Body of pancreas (tissue), 4 donors: ENCODE measurements around the gene CLCNKB. TPM values are rescaled to one million over a fixed set of nuclear protein-coding genes. Genes with fewer than 3 reads are reported as not detected.

Source experiments
- ATAC-seq: fragments of 150-250 bp; one replicate; pipeline ENCODE4 v1.9.1; 2016
- DNase-seq, 4 donors: peaks; one replicate each; pipeline ENCODE4 v3.0.0-alpha.2; 2019
- H3K27ac ChIP-seq, 4 donors: fragments of 200-600 bp; sonication (generic); 1 replicate in 3 of 4; 2 replicates in 1 of 4; pipeline versions ENCODE4 v1.5.1 to v1.6.1; 2016 to 2019; ENCODE audit warnings: mild to moderate bottlenecking in 1 of 4, mixed read lengths in 1 of 4, moderate library complexity in 1 of 4
- H3K27me3 ChIP-seq, 2 donors: fragments of 200-600 bp; sonication (generic); one replicate each; pipeline ENCODE4 v1.6.0; 2016; ENCODE audit warnings: mild to moderate bottlenecking in 1 of 2
- H3K36me3 ChIP-seq, 2 donors: fragments of 200-600 bp; sonication (generic); replicated peaks in 1 of 2; 2 replicates each; pipeline ENCODE4 v1.5.1; 2016; ENCODE audit warnings: low read depth in 2 of 2; ENCODE audit not compliant: insufficient read depth in 1 of 2
- H3K4me1 ChIP-seq: fragments of 200-600 bp; sonication (generic); one replicate; pipeline ENCODE4 v1.6.0; 2016
- H3K4me3 ChIP-seq, 2 donors: fragments of 200-600 bp; sonication (generic); 1 replicate in 1 of 2; 2 replicates in 1 of 2; pipeline ENCODE4 v1.5.1; 2016 to 2019
- H3K9me3 ChIP-seq, 3 donors: fragments of 200-600 bp; sonication (generic); 1 replicate in 2 of 3; 2 replicates in 1 of 3; pipeline ENCODE4 v1.5.1; 2016
- CTCF ChIP-seq, 7 experiments: fragments of 450-650 bp in 4 of 7; fragments of 200-600 bp in 3 of 7; sonication (generic) in 3 of 7; IDR thresholded peaks; one replicate each; pipeline ENCODE4 v1.5.1; 2016 to 2019; ENCODE audit warnings: antibody characterized with exemption in 7 of 7
- POLR2A ChIP-seq, 3 donors: fragments of 450-650 bp; IDR thresholded peaks; one replicate each; pipeline ENCODE4 v1.6.1; 2016; ENCODE audit warnings: antibody characterized with exemption in 3 of 3, mild to moderate bottlenecking in 2 of 3
- WGBS, 2 donors: methylation state at CpG; one replicate each; pipeline ENCODE4 v1.1.5; 2017; 5-methylcytosine and 5-hydroxymethylcytosine counted together
- intact Hi-C: fragments of 100-400 bp; cut with DNase I; formaldehyde crosslinking; loops from one replicate; pipeline ENCODE4 v1.15.1; 2023
- total RNA-seq, 2 donors: library from RNA; depleted of rRNA; stranded (reverse); fragments of >200 nt; gene quantifications; one replicate each; pipeline ENCODE4 v1.1.0, GENCODE V29; 2016

CLCNKB gene
- total RNA-seq, 2 donors from 2014 or later = 1.3 TPM; not detected in 1

DNA sequence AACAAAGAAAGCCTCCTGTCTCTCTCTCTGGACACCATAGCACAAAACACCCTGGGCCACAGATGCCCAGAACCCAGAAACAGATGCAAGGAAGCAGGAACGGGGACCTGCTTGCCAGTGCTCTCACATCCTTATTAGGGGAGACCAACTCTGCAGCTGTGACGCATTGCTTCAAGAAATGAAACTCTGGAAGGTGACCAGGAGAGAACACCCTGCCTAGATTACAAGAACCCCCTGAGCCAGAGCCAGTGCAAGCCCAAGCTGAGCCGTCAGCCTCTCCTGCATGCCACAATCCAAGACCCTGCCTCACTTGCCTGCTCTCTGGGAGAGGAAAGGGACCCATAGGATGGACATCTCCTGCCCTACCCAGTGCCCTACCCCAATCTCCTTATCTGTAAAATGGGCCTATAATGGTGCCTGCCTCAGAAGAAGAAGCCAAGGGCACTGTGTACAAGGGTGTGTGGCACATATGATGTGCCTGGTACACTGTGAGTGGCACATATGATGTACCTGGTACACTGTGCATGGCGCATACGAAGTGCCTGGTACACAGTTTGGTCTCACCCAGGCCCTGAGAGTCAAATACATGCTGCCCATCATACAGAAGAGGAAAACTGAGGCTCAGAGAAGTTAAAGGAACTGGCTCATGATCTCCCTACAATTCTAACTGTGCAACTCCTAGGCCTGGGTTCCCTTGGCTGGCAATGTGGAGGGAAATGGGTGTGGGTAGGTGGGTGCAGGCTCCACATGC, 46.7 kb downstream of the CLCNKB start:
- intact Hi-C loops = no loop called here
- 85 to 96% methylated on average over 5 of the region's 5 CpGs for WGBS, 2 donors
- DNase-seq = peak in 1 of 4 donors; percentile 5

GRCh38 chr1:16091296-16091695, 47.7 kb downstream of the CLCNKB start:
- Histone ChIP-seq H3K9me3 (no peaks in the 10 kb centered on the region), H3K27me3 (no peaks in the 10 kb centered on the region), H3K4me3 (no peak overlapping the region), H3K36me3 (no peaks in the 10 kb centered on the region), H3K27ac (peak overlapping the region in 1 of 4 donors; percentile 1), H3K4me1 (peaks cover 56% of the 10 kb centered on the region)
- DNase-seq (peak; percentile 62 to 95 (median 76)), ATAC-seq (peak; percentile 61)
- TF ChIP-seq POLR2A (IDR thresholded peaks at IDR 0.05) (no peak), CTCF (IDR thresholded peaks at IDR 0.05) (no peak)
- intact Hi-C loops = no loop called here
- 37 to 100% methylated on average over 2 to 7 of the region's 8 CpGs for WGBS, 2 donors

More for the DNA sequence above, 46.7 kb downstream of the CLCNKB start:
- peaks cover 46% of the 10 kb centered on the region for H3K4me1 ChIP-seq
- no peak overlapping the region for H3K27ac ChIP-seq
- no peaks in the 10 kb centered on the region for H3K27me3 ChIP-seq
- no peaks in the 10 kb centered on the region for H3K36me3 ChIP-seq
- TF ChIP-seq POLR2A (IDR thresholded peaks at IDR 0.05) (no peak), CTCF (IDR thresholded peaks at IDR 0.05) (no peak)
- no peak for ATAC-seq
- H3K9me3 ChIP-seq = no peaks in the 10 kb centered on the region
- H3K4me3 ChIP-seq = no peak overlapping the region

- Histone ChIP-seq H3K9me3 (no peaks in the 10 kb centered on the region), H3K4me3 (no peak overlapping the region), H3K36me3 (no peaks in the 10 kb centered on the region), H3K27ac (peak overlapping the region in 2 of 4 donors; percentile 42 to 49), H3K4me1 (peaks cover 56% of the 10 kb centered on the region), H3K27me3 (no peaks in the 10 kb centered on the region)
- no peak for ATAC-seq
- DNase-seq = peak in 2 of 4 donors; percentile 18 to 39
- intact Hi-C loops = no loop called here
- 76 to 83% methylated on average over 9 to 18 of the region's 18 CpGs for WGBS, 2 donors
- no peak for TF ChIP-seq POLR2A (IDR thresholded peaks at IDR 0.05)
- TF ChIP-seq CTCF (IDR thresholded peaks at IDR 0.05) = no peak
Measured at GRCh38 chr1:16092097-16092922, 48.7 kb downstream of the CLCNKB start.

GRCh38 chr1:16092923-16093511, 49.4 kb downstream of the CLCNKB start:
- no peaks in the 10 kb centered on the region for H3K36me3 ChIP-seq
- H3K27ac ChIP-seq = peak overlapping the region; percentile 49 to 72 (median 66)
- no peaks in the 10 kb centered on the region for H3K9me3 ChIP-seq
- ATAC-seq (no peak), DNase-seq (peak in 1 of 4 donors; percentile 12)
- intact Hi-C loops = no loop called here
- H3K27me3 ChIP-seq = no peaks in the 10 kb centered on the region
- peaks cover 56% of the 10 kb centered on the region for H3K4me1 ChIP-seq
- WGBS, 2 donors = 48 to 63% methylated on average over 7 to 9 of the region's 9 CpGs
- TF ChIP-seq CTCF (IDR thresholded peaks at IDR 0.05) = no peak
- no peak for TF ChIP-seq POLR2A (IDR thresholded peaks at IDR 0.05)
- H3K4me3 ChIP-seq = no peak overlapping the region
